Esophagus squamous epithelium (tissue), 4 donors: ENCODE measurements around the gene CDC42EP1.

Experiments used
- POLR2A ChIP-seq, 4 donors: fragments of 450-650 bp; IDR thresholded peaks; one replicate each; pipeline ENCODE4 v1.6.1; 2017; ENCODE audit warnings: antibody characterized with exemption in 4 of 4, mild to moderate bottlenecking in 4 of 4, moderate library complexity in 3 of 4
- TF ChIP-seq, protein P1 (sequence below), 6 experiments: fragments of 450-650 bp in 4 of 6; fragments of 200-600 bp in 2 of 6; sonication (generic) in 2 of 6; IDR thresholded peaks; one replicate each; pipeline ENCODE4 v1.5.1; 2016 to 2019; ENCODE audit warnings: antibody characterized with exemption in 6 of 6, mild to moderate bottlenecking in 4 of 6, moderate library complexity in 4 of 6

DNA sequence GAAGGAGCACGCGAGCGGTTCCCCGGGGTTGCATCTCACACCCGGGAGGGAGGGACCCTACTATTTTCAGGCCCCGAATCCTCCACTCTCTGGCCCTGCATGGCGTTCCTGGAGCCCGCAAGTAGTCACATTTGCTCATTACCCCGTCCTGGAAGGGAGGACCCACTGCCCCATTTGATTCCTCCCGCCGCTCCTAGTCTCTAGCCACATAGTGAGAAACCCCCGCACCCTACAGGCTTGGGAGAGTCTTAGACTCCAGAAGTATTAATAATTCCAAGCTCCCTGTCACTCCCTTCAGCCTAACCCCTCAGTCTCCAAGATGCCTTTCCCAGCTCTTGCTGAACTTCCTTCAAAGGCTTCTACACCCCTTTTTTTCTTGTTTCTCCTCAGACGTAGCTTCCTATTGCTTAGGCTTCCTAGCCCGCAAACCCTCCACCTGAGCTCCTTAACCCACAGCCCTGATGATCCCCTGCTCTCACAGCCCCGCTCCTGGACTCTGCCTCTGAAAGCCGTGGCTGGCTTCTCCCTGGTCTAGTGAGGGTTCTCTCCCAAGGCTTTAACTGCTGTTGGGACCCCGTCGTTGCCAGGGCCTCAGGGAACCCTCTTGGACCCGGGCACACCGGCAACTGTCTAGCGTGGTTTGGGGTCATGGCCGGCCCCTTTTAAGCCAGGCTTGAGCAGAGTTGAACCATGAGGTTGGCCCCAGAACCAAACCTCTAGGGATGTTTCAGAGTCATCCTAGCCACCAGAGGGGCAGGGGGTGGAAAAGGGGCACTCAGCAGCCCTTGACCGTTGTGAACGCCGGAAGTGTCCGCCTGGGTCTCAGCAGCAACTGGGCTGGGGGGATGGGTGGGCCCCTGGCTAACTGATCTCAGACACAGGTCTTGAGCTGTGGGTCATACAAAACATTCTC, 49.2 kb downstream of the CDC42EP1 start:
- TF ChIP-seq, protein P1, sequence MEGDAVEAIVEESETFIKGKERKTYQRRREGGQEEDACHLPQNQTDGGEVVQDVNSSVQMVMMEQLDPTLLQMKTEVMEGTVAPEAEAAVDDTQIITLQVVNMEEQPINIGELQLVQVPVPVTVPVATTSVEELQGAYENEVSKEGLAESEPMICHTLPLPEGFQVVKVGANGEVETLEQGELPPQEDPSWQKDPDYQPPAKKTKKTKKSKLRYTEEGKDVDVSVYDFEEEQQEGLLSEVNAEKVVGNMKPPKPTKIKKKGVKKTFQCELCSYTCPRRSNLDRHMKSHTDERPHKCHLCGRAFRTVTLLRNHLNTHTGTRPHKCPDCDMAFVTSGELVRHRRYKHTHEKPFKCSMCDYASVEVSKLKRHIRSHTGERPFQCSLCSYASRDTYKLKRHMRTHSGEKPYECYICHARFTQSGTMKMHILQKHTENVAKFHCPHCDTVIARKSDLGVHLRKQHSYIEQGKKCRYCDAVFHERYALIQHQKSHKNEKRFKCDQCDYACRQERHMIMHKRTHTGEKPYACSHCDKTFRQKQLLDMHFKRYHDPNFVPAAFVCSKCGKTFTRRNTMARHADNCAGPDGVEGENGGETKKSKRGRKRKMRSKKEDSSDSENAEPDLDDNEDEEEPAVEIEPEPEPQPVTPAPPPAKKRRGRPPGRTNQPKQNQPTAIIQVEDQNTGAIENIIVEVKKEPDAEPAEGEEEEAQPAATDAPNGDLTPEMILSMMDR (IDR thresholded peaks at IDR 0.05), result no peak
- no peak for TF ChIP-seq POLR2A (IDR thresholded peaks at IDR 0.05)
